IMR-90 (cell line): Measurements from ENCODE around the gene PPM1M. TPM values are rescaled to one million over a fixed set of nuclear protein-coding genes. Genes with fewer than 3 reads are reported as not detected.

Source experiments
- ATAC-seq: fragments of 200-7000 bp; cut with Tn5 transposase; 2 replicates; pipeline ENCODE4 v1.9.1; 2020; ENCODE audit warnings: low read depth, mild to moderate bottlenecking, moderate library complexity
- BruUV-seq: library from RNA; stranded (reverse); fragments of 400-500 nt; replicated peaks from 2 replicates; lab custom pipeline; 2021; lab: Mats Ljungman, UMichigan
- CTCF ChIA-PET: fragments of 300-600 bp; formaldehyde crosslinking; extraction: SDS; loops from one replicate; lab custom pipeline; 2021; ENCODE audit warnings: antibody characterized with exemption; lab: Yijun Ruan, JAX
- POLR2A ChIA-PET: fragments of 300-600 bp; sonication (Branson Sonifier 250); formaldehyde crosslinking; loops from one replicate; lab custom pipeline; 2022; ENCODE audit warnings: antibody characterized with exemption; ENCODE audit not compliant: unreplicated experiment; lab: Charles Lee
- DNase-seq: peaks from one replicate; pipeline ENCODE4 v3.0.0; 2013
- H2AFZ ChIP-seq: replicated peaks from 2 replicates; pipeline ENCODE3; 2013; ENCODE audit warnings: low read length, mild to moderate bottlenecking; ENCODE audit not compliant: poor library complexity
- H2AK5ac ChIP-seq: 2 replicates; pipeline ENCODE4 v1.6.1; 2013; ENCODE audit warnings: low read depth, low read length, inconsistent platforms
- H2AK9ac ChIP-seq: replicated peaks from 2 replicates; pipeline ENCODE3; 2013; ENCODE audit warnings: mild to moderate bottlenecking, low read depth, low read length, moderate library complexity; ENCODE audit not compliant: poor library complexity
- H2BK120ac ChIP-seq: 2 replicates; pipeline ENCODE4 v1.6.1; 2013; ENCODE audit warnings: low read depth, low read length, inconsistent platforms
- H2BK15ac ChIP-seq: 3 replicates; pipeline ENCODE4 v1.6.1; 2013; ENCODE audit warnings: low read depth, low read length, inconsistent platforms
- H2BK20ac ChIP-seq: 2 replicates; pipeline ENCODE4 v1.6.1; 2013; ENCODE audit warnings: low read depth, mild to moderate bottlenecking, inconsistent platforms, low read length, moderate library complexity
- H2BK5ac ChIP-seq: 2 replicates; pipeline ENCODE4 v1.6.1; 2013; ENCODE audit warnings: mild to moderate bottlenecking, low read depth, low read length, inconsistent platforms; ENCODE audit not compliant: poor library complexity, severe bottlenecking
- H3K14ac ChIP-seq: replicated peaks from 2 replicates; pipeline ENCODE4 v1.6.1; 2013; ENCODE audit warnings: low read depth, low read length, inconsistent platforms
- H3K18ac ChIP-seq: 2 replicates; pipeline ENCODE4 v1.6.1; 2013; ENCODE audit warnings: low read depth, low read length, control low read depth
- H3K23ac ChIP-seq: 2 replicates; pipeline ENCODE4 v1.6.1; 2013; ENCODE audit warnings: low read depth, low read length, inconsistent platforms
- H3K27ac ChIP-seq: 2 replicates; pipeline ENCODE4 v1.5.1; 2013; ENCODE audit warnings: mild to moderate bottlenecking, control low read depth, low read length; ENCODE audit not compliant: insufficient read depth
- H3K27me3 ChIP-seq: 2 replicates; pipeline ENCODE4 v1.6.1; 2013; ENCODE audit warnings: low read length; ENCODE audit not compliant: control insufficient read depth, insufficient read depth
- H3K36me3 ChIP-seq: 2 replicates; pipeline ENCODE4 v1.6.1; 2013; ENCODE audit warnings: low read length, mixed read lengths; ENCODE audit not compliant: control insufficient read depth, insufficient read depth
- H3K4ac ChIP-seq: 2 replicates; pipeline ENCODE4 v1.6.1; 2013; ENCODE audit warnings: low read depth, low read length, inconsistent platforms
- H3K4me1 ChIP-seq: 2 replicates; pipeline ENCODE4 v1.6.1; 2013; ENCODE audit warnings: low read length, mixed read lengths; ENCODE audit not compliant: control insufficient read depth, insufficient read depth
- H3K4me2 ChIP-seq: 2 replicates; pipeline ENCODE4 v1.6.1; 2013; ENCODE audit warnings: low read depth, mild to moderate bottlenecking, control low read depth, low read length, moderate library complexity
- H3K4me3 ChIP-seq: 2 replicates; pipeline ENCODE4 v1.5.1; 2013; ENCODE audit warnings: low read depth, mild to moderate bottlenecking, control low read depth, low read length, moderate library complexity; ENCODE audit not compliant: insufficient read depth
- H3K56ac ChIP-seq: 2 replicates; pipeline ENCODE4 v1.6.1; 2013; ENCODE audit warnings: low read length, inconsistent platforms; ENCODE audit not compliant: insufficient read depth; ENCODE audit errors: extremely low read depth
- H3K79me1 ChIP-seq, 2 experiments: 2 replicates each; pipeline ENCODE4 v1.6.1; 2013; ENCODE audit warnings: low read length in 2 of 2, inconsistent platforms in 1 of 2, low read depth in 1 of 2
- H3K9ac ChIP-seq: 2 replicates; pipeline ENCODE4 v1.6.1; 2013; ENCODE audit warnings: low read depth, low read length, control low read depth
- H3K9me1 ChIP-seq: 2 replicates; pipeline ENCODE4 v1.6.1; 2013; ENCODE audit warnings: low read length, inconsistent platforms; ENCODE audit not compliant: insufficient read depth
- H3K9me3 ChIP-seq: 2 replicates; pipeline ENCODE4 v1.6.1; 2013; ENCODE audit warnings: low read length; ENCODE audit not compliant: control insufficient read depth, insufficient read depth
- H4K20me1 ChIP-seq: 2 replicates; pipeline ENCODE4 v1.6.1; 2013; ENCODE audit warnings: low read length, inconsistent platforms; ENCODE audit not compliant: insufficient read depth
- H4K5ac ChIP-seq: 2 replicates; pipeline ENCODE4 v1.6.1; 2013; ENCODE audit warnings: mild to moderate bottlenecking, low read depth, low read length, control low read depth
- H4K8ac ChIP-seq, 2 experiments: 2 replicates each; pipeline ENCODE4 v1.6.1; 2013; ENCODE audit warnings: low read depth in 2 of 2, low read length in 2 of 2, control low read depth in 1 of 2, inconsistent platforms in 1 of 2
- H4K91ac ChIP-seq: 2 replicates; pipeline ENCODE4 v1.6.1; 2013; ENCODE audit warnings: low read depth, low read length, inconsistent platforms; ENCODE audit not compliant: insufficient read depth
- POLR2A ChIP-seq: IDR thresholded peaks from 2 replicates; pipeline ENCODE4 v1.6.1; 2012; ENCODE audit warnings: mild to moderate bottlenecking, low read depth, low read length
- USF2 ChIP-seq: fragments of 150-350 bp; IDR thresholded peaks from 2 replicates; pipeline ENCODE4 v1.6.1; 2017; ENCODE audit warnings: mild to moderate bottlenecking, antibody characterized with exemption, low read length, low read depth
- WGBS, 2 experiments: methylation state at CpG; one replicate each; pipeline versions ENCODE4 v1.1.5 to v1.1.7; 2013; ENCODE audit warnings: missing lambda C conversion rate in 2 of 2; ENCODE audit not compliant: insufficient read length in 1 of 2; ENCODE audit errors: extremely low coverage in 2 of 2; 5-methylcytosine and 5-hydroxymethylcytosine counted together
- dilution Hi-C: fragments of 300-500 bp; cut with HindIII; formaldehyde crosslinking; loops from one replicate; pipeline ENCODE4 v1.14.3; 2018; ENCODE audit warnings: low sequenced_read_pairs; ENCODE audit not compliant: unreplicated experiment
- in situ Hi-C: fragments of 300-500 bp; cut with MboI; formaldehyde crosslinking; loops from 3 replicates; pipeline ENCODE4 v1.14.3; 2019; ENCODE audit warnings: low sequenced_read_pairs, inconsistent platforms, mixed read lengths
- intact Hi-C: fragments of 100-400 bp; cut with micrococcal nuclease; formaldehyde crosslinking; loops from 2 replicates; pipeline ENCODE4 v1.10.0; 2022
- polyA plus RNA-seq, 3 experiments: library from polyadenylated mRNA; depleted of rRNA; stranded (reverse); fragments of >200 nt; gene quantifications; 2 replicates each; pipeline ENCODE4 v1.2.3, GENCODE V29; 2012; ENCODE audit warnings: low replicate concordance in 1 of 3
- total RNA-seq: library from RNA; depleted of rRNA; stranded (reverse); fragments of >200 nt; gene quantifications from 2 replicates; pipeline ENCODE4 v1.2.3, GENCODE V29; 2012

PPM1M gene
- total and polyA plus RNA-seq, 2 of the 4 experiments (the other 2 are of a cell fraction) = 12.2 to 18.1 TPM

GRCh38 chr3:52218937-52219650, 26.5 kb upstream of the PPM1M start:
- TF ChIP-seq USF2 (peak; percentile 42), POLR2A (no peak)
- Histone ChIP-seq H4K91ac (no peak overlapping the region), H3K18ac (no peak overlapping the region), H3K4me3 (no peak overlapping the region), H4K20me1 (peaks cover 15% of the 10 kb centered on the region), H2BK15ac (no peak overlapping the region), H3K27me3 (no peaks in the 10 kb centered on the region), H2BK5ac (no peak overlapping the region), H3K9ac (no peak overlapping the region), H4K5ac (no peak overlapping the region), H3K27ac (no peak overlapping the region), H2BK120ac (no peak overlapping the region), H3K9me1 (peaks cover 16% of the 10 kb centered on the region), H3K4me2 (no peak overlapping the region), H2AK5ac (no peak overlapping the region), H4K8ac (no peak overlapping the region), H3K4ac (no peak overlapping the region), H3K9me3 (no peaks in the 10 kb centered on the region), H3K56ac (no peak overlapping the region), H3K4me1 (peaks cover 8% of the 10 kb centered on the region), H3K36me3 (peaks cover 17% of the 10 kb centered on the region), H3K14ac (no peak overlapping the region), H2BK20ac (no peak overlapping the region), H3K79me1 (peaks cover 0 to 6% of the 10 kb centered on the region in 2 experiments; a peak in 1 of 4 replicates), H2AFZ (no peak overlapping the region), H3K23ac (no peak overlapping the region), H2AK9ac (peak overlapping the region; percentile 42)
- ATAC-seq = no peak
- CTCF ChIA-PET = interaction anchor here (0.6 to 0.7 kb wide), 3 partner anchors 11 to 37 kb away, joined by 3 to 7 read pairs (median 6); no protein-coding TSS in a partner anchor
- POLR2A ChIA-PET = no interaction called here
- dilution Hi-C loops (no loop called here), intact Hi-C loops (no loop called here), in situ Hi-C loops (no loop called here)
- WGBS, 2 experiments = no CpG with 5 or more reads among the region's 6 CpGs
- DNase-seq = no peak
- BruUV-seq = no TSS peak
